ENCODE data around the gene PHF20. TPM values are rescaled to one million over a fixed set of nuclear protein-coding genes. Genes with fewer than 3 reads are reported as not detected.

Gene PHF20
- total RNA-seq, 1 experiment from 2014 or later, result 65.8 TPM

- TF ChIP-seq ZNF425 (CRISPR knock-in tag; conservative IDR thresholded peaks at IDR 0.05), result no peak
- no peak for TF ChIP-seq TEAD1 (CRISPR knock-in tag; IDR thresholded peaks at IDR 0.05)
- no peak for TF ChIP-seq MLX (CRISPR knock-in tag; IDR thresholded peaks at IDR 0.05)
- no peak for TF ChIP-seq ZNF263 (CRISPR knock-in tag; IDR thresholded peaks at IDR 0.05; ENCODE audit: low read depth)
- no peak for TF ChIP-seq E2F5 (CRISPR knock-in tag; IDR thresholded peaks at IDR 0.05)
- TF ChIP-seq E2F1 (CRISPR knock-in tag; IDR thresholded peaks at IDR 0.05), result no peak
- no peak for TF ChIP-seq PRRX2 (CRISPR knock-in tag; IDR thresholded peaks at IDR 0.05)
- no peak for TF ChIP-seq ZBTB21 (CRISPR knock-in tag; IDR thresholded peaks at IDR 0.05; ENCODE audit: borderline replicate concordance)
- TF ChIP-seq CBFB (CRISPR knock-in tag; IDR thresholded peaks at IDR 0.05; ENCODE audit: low read depth), result no peak
These were observed 130.7 kb downstream of the PHF20 start (continued) for GRCh38 chr20:35902545-35902941.

- CTCF ChIA-PET, result no interaction called here
- H3K4me3 Mint-ChIP-seq, result no peak overlapping the region
These were observed 132.0 kb downstream of the PHF20 start for GRCh38 chr20:35903843-35904242.

More at GRCh38 chr20:35903843-35904242, 132.0 kb downstream of the PHF20 start:
- no peak overlapping the region for H3K27ac Mint-ChIP-seq
- H3K27me3 Mint-ChIP-seq (ENCODE audit: low read depth), result no peaks in the 10 kb centered on the region
- DNase-seq (ENCODE audit: low spot score) (no peak), ATAC-seq (no peak)
- H3K36me3 Mint-ChIP-seq, result peaks cover 36% of the 10 kb centered on the region
- TF ChIP-seq EMX1 (CRISPR knock-in tag; IDR thresholded peaks at IDR 0.05) (no peak), ZNF263 (CRISPR knock-in tag; IDR thresholded peaks at IDR 0.05; ENCODE audit: low read depth) (no peak), PREB (CRISPR knock-in tag; IDR thresholded peaks at IDR 0.05; ENCODE audit: borderline replicate concordance) (no peak), IRF1 (CRISPR knock-in tag; IDR thresholded peaks at IDR 0.05) (no peak), GABPB1 (CRISPR knock-in tag; IDR thresholded peaks at IDR 0.05) (no peak), ZNF121 (CRISPR knock-in tag; IDR thresholded peaks at IDR 0.05) (no peak), PRDM15 (CRISPR knock-in tag; IDR thresholded peaks at IDR 0.05) (no peak), MYBL2 (CRISPR knock-in tag; IDR thresholded peaks at IDR 0.05) (no peak)
- H3K9me3 Mint-ChIP-seq, result 0 out of 2 replicates have a peak, but pooled peaks cover 4% of the 10 kb centered on the region
- H3K4me1 Mint-ChIP-seq, result peaks cover 25% of the 10 kb centered on the region
- POLR2A ChIA-PET, result no interaction called here
